Measurements from ENCODE around the gene ACVR2A. TPM values are rescaled to one million over a fixed set of nuclear protein-coding genes. Genes with fewer than 3 reads are reported as not detected.

Gene ACVR2A
- polyA plus RNA-seq, 3 donors from 2014 or later: 6.2 to 7.3 (median 6.5) TPM

DNA sequence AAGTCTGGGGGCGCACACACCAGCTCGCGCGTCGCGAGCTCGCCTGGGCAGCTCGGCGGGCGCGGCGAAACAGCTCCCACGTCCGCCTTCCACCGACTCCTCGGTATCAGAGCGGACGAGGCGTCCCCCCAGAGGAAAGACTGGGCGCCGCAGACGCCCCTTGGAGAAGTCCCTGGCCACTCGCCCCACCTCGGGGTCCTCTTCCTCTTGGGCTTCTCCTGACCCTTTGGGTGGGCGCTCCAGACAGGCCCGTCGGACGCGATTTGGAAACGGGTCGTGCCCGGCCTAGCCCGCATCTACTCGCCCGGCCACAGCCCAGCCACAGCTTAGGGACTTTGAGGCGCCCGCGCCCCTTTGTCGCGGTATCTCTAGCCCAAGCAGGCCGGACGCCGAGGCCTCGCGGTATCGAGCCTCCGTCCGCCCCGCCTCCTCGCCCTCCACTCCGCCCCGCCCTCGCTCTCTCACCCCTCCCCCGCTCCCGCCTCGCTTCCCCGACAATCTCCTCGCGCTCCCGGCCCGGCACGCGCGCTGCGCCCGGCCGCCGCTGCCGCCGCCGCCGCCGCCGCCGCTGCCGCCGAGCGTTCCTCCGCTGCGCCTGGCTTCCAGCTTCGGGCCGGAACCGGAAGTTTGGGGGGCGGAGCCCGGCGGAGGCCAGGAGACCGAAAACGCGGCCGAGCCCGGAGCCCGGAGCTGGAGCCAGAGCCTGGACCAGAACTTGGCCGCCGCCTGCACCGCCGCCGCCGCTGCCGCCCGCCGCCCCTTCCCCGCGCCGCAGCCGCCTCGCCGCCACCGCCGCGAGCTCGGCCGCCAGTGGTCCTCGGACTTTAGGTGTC, 749 bp upstream of the ACVR2A start:
- Mint-ChIP-seq H3K36me3 (no peaks in the 10 kb centered on the region), H3K4me3 (peak overlapping the region; percentile 92 to 98 (median 95)), H3K9me3 (no peaks in the 10 kb centered on the region), H3K27ac (peak overlapping the region; percentile 74 to 91 (median 88)), H3K27me3 (ENCODE audit: low read depth in 3 of 3) (peaks cover 19 to 22% (median 22%) of the 10 kb centered on the region in 3 donors), H3K4me1 (peaks cover 44 to 50% of the 10 kb centered on the region in 2 donors)
- DNase-seq: peak; percentile 90 to 91 (median 90)

DNA sequence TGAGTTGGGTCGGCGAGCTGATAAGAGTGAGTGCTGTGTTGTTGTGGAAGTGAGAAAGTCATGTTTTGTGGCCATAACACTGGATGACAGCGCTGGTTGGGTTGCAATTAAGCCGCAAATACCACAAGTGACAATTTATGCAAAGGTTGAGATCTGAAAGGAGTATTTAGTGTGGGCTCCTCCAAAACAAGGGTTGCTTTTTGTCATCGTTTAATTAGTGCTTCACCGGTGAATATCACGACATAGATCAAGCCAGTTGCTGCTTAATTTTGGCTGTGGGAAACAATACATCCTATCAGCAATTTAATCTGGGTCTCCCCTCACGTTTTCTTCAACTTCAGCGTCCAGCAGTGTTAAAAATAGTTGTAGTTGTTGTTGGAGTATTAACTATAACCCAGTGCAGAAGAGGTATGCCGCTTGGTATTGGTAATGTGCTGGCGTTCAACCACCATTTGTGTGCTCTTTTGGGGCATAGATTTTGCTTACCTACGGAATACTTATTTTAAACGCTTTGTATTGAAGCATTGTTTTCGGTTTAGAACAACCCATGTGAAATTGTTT, 662 bp downstream of the ACVR2A start:
- peak; percentile 74 to 76 (median 76) for DNase-seq
- Mint-ChIP-seq H3K9me3 (no peaks in the 10 kb centered on the region), H3K4me3 (peak overlapping the region; percentile 92 to 98 (median 95)), H3K4me1 (peaks cover 51 to 59% of the 10 kb centered on the region in 2 donors), H3K27me3 (ENCODE audit: low read depth in 3 of 3) (peaks cover 19 to 24% (median 22%) of the 10 kb centered on the region in 3 donors), H3K36me3 (no peaks in the 10 kb centered on the region), H3K27ac (peak overlapping the region; percentile 78 to 96 (median 90))

DNA sequence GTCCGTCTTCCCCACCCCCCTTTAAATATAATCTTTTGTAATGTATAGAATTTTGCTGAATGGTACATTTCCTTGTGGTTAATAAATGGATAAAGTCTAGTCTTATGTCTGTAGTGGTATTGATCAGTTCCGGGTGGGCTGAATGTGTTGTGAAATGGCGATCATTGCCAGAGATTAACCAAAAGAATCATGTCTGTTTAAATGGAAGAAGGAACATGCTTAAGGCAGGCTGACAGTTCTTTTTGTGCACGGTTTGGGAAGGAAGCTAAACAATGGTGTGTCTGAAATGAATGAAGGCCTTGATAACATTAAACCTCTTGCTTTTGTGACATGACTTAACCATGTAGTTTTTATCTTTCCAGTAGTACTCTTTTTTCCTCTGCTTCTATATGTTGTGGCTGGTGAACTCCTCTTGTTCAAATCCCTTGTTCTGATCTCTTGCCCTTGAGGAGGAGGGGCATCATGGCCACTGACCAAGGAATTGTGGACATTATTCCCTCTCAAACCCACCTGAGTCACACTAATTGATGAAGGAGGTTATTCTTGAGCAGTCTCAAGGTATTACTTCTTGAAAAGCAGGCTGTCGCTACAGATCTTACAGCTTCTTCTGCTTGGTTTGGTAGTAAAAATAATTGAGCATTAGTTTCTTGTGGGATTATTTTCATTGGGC, 1.7 kb downstream of the ACVR2A start:
- Mint-ChIP-seq H3K36me3 (no peaks in the 10 kb centered on the region), H3K4me1 (peaks cover 57 to 69% of the 10 kb centered on the region in 2 donors), H3K27ac (peak overlapping the region in 4 of 6 donors; percentile 21 to 48 (median 46)), H3K9me3 (no peaks in the 10 kb centered on the region), H3K4me3 (peak overlapping the region; percentile 92 to 98 (median 95)), H3K27me3 (ENCODE audit: low read depth in 3 of 3) (peaks cover 19 to 22% (median 22%) of the 10 kb centered on the region in 3 donors)
- no peak for DNase-seq

DNA sequence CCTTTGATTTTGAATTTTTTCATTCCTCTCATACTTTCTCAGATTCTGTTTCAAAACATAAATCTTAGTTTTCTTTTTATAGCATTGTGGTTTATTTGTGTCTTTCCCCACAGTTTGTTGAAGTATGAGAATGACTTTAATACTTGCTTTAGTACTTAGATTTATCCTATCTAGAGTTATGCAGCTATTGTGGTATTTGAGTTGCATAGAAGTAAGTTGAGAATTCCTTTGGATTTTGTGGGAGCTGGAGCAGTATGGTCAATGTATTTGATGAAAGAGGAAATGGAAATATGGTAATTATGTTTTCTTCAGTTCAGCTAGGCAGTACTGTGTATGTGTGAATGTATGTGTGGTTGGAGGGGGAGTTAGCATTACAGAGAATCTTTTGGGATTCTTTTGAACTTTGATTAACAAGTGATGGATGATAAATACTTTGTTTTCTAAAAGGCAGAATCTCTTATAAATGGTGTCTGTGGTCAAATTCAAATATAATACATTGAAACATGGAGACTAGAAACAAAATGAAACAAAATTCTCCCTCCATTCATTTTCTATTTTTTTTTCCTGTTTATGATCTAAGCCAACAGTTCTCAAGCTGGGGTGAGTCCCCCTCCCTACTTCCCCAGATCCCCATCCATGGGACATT, 3.0 kb downstream of the ACVR2A start:
- Mint-ChIP-seq H3K27ac (peak overlapping the region in 1 of 6 donors; percentile 1), H3K36me3 (no peaks in the 10 kb centered on the region), H3K4me1 (peaks cover 59 to 74% of the 10 kb centered on the region in 2 donors), H3K9me3 (no peaks in the 10 kb centered on the region), H3K27me3 (ENCODE audit: low read depth in 3 of 3) (peaks cover 19 to 23% (median 22%) of the 10 kb centered on the region in 3 donors), H3K4me3 (peak overlapping the region in 2 of 5 donors; percentile 24 to 29)
- DNase-seq: no peak

DNA sequence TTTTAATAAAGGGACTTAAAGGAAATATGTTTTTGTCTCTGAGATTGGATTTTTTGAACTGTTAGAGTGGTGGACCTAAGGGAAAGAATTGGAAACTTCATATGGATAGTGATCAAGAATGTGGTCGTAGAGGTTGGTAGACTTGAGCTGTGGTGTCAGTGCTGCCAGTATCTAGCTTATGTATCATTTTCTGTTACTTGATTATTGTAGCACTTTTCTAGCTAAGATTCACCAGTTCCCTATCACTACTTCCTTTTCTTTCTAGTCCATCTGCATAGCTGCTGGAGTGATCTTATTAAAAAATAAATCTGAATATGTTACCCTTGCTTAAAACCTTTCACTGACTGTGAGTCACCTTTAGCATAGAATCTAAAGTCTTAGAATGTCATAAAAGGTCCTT, 6.0 kb downstream of the ACVR2A start:
- Mint-ChIP-seq H3K27me3 (ENCODE audit: low read depth in 3 of 3) (peaks cover 0 to 5% (median 4%) of the 10 kb centered on the region in 3 donors), H3K9me3 (no peaks in the 10 kb centered on the region), H3K4me3 (no peak overlapping the region), H3K27ac (no peak overlapping the region), H3K4me1 (peaks cover 49 to 59% of the 10 kb centered on the region in 2 donors), H3K36me3 (no peaks in the 10 kb centered on the region)
- no peak for DNase-seq

DNA sequence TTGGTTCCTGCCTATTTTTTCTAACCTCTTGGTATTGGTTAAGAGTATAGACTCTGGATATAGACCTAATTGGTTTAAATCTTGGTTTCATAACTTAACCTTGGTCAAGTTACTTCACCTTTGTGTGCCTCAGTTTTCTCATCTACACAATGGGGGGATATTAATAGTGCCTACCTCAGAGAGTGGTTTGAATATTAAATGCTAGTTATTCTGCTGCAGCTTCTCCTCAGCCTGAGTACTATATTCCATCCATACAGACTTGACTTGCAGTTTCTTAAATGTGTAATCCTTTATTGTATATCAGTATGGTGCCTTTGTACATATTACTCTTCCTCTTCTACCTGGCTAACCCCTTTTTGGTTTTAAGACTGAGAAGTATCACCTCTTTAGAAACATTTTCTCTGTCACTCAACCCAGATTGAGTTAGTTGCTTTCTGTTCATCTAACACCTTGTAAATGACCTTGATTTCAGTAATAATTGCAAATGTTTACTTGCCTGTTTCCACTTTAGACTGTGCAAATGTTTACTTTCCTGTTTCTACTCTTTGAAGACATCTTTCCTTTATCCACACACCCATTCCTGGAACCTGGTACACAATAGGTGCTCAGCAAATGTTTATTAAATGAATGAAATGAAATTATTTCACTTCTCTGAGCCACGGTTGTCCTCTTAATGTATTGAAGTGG, 6.6 kb downstream of the ACVR2A start:
- H3K9me3 Mint-ChIP-seq: no peaks in the 10 kb centered on the region
- H3K4me1 Mint-ChIP-seq: peaks cover 44 to 54% of the 10 kb centered on the region in 2 donors
- no peaks in the 10 kb centered on the region for H3K36me3 Mint-ChIP-seq
- no peak overlapping the region for H3K27ac Mint-ChIP-seq
- DNase-seq: no peak
- no peak overlapping the region for H3K4me3 Mint-ChIP-seq
- H3K27me3 Mint-ChIP-seq (ENCODE audit: low read depth in 3 of 3): peaks cover 0 to 5% (median 4%) of the 10 kb centered on the region in 3 donors

DNA sequence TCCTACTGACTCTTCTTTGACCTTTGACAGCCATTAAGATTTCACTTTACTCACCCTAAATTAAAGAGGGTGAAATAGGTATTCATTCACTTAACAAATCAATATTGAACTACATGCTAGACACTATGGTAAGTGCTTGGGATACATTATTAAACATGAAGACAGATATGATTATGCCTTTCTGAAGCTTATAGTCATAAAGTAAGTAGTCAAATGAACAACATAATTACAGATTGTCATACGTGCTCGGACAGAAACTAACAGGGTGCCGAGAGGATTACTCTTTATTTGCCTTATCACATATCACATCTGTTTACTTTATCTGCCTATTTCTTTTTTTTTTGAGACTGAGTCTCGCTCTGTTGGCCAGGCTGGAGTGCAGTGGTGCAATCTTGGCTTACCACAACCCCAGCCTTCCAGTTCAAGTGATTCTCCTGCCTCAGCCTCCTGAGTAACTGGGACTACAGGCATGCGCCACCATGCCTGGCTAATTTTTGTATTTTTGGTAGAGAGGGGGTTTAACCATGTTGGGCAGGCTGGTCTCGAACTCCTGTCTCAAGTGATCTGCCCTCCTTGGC, 9.8 kb downstream of the ACVR2A start:
- H3K36me3 Mint-ChIP-seq: no peaks in the 10 kb centered on the region
- H3K4me1 Mint-ChIP-seq: peaks cover 28 to 39% of the 10 kb centered on the region in 2 donors
- no peaks in the 10 kb centered on the region for H3K9me3 Mint-ChIP-seq
- H3K27me3 Mint-ChIP-seq (ENCODE audit: low read depth in 3 of 3): peaks cover 2 to 4% (median 2%) of the 10 kb centered on the region in 3 donors
- H3K27ac Mint-ChIP-seq: no peak overlapping the region
- DNase-seq: no peak
- H3K4me3 Mint-ChIP-seq: no peak overlapping the region

DNA sequence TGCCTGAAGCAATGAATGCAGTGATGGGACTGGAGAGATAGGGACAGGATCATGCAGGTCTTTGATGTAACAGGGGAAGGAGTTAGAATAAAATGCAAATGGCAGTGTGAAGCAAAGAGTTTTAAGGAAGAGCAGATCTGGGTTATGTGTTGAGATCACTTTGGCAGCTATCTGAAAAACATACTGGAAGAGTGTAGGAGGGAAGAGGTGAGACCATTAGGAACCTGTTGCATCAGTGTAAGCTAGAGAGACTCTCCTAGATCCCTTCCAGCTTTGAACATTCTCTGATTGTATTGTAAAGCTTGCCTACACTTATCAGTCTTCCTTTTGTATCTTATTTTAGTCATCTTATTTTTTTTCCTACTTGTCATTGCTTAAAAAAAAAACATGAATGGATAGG, 10.5 kb downstream of the ACVR2A start:
- Mint-ChIP-seq H3K27ac (no peak overlapping the region), H3K4me3 (no peak overlapping the region), H3K36me3 (no peaks in the 10 kb centered on the region), H3K9me3 (no peaks in the 10 kb centered on the region), H3K27me3 (ENCODE audit: low read depth in 3 of 3) (peaks cover 2% of the 10 kb centered on the region in 3 donors), H3K4me1 (peaks cover 27 to 38% of the 10 kb centered on the region in 2 donors)
- no peak for DNase-seq

DNA sequence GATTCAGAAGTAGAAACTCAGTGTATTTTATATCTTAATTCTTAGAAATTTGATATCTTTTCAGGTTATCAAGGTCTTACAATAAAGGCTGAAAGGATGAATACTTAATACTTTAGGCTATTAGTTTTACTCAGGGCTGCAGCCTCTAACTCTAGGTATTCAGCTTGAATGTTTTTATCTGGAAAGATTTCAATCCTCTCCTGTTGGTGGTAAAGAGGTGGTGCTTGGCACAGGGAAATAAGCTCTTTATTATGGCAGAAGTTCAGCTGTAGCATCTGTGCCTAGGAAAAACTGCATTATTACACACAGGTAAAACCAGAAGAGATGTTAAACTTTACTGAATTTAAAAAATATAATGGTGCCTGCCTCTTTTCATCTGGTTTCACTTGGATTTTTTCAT, 11.1 kb downstream of the ACVR2A start:
- no peaks in the 10 kb centered on the region for H3K9me3 Mint-ChIP-seq
- no peak for DNase-seq
- H3K4me1 Mint-ChIP-seq: peaks cover 22 to 32% of the 10 kb centered on the region in 2 donors
- no peaks in the 10 kb centered on the region for H3K36me3 Mint-ChIP-seq
- peaks cover 2% of the 10 kb centered on the region in 3 donors for H3K27me3 Mint-ChIP-seq (ENCODE audit: low read depth in 3 of 3)
- H3K4me3 Mint-ChIP-seq: no peak overlapping the region
- H3K27ac Mint-ChIP-seq: no peak overlapping the region

DNA sequence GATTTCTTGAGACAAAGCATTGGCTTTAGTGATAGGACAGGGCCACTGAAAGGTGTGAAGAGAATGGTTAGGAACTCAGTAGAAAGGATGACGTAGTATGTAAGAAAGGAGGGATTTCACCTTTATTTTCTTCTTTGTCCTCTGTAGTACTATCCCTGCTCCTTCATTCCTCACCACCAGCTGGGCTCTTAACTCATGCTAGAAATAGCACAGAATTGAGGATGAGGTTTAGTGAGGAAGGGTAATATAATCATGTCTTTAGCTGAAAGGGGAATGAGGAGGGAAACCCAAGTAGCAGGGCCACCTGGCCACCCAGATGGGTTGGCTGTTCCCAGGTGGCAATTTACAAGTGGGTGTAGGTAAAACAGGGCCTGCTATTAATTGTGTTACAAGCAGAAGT, 15.2 kb downstream of the ACVR2A start:
- Mint-ChIP-seq H3K27ac (peak overlapping the region in 1 of 6 donors; percentile 48), H3K4me1 (peaks cover 38 to 48% of the 10 kb centered on the region in 2 donors), H3K4me3 (no peak overlapping the region), H3K27me3 (ENCODE audit: low read depth in 3 of 3) (peaks cover 0 to 2% (median 2%) of the 10 kb centered on the region in 3 donors), H3K36me3 (no peaks in the 10 kb centered on the region), H3K9me3 (no peaks in the 10 kb centered on the region)
- DNase-seq: no peak

DNA sequence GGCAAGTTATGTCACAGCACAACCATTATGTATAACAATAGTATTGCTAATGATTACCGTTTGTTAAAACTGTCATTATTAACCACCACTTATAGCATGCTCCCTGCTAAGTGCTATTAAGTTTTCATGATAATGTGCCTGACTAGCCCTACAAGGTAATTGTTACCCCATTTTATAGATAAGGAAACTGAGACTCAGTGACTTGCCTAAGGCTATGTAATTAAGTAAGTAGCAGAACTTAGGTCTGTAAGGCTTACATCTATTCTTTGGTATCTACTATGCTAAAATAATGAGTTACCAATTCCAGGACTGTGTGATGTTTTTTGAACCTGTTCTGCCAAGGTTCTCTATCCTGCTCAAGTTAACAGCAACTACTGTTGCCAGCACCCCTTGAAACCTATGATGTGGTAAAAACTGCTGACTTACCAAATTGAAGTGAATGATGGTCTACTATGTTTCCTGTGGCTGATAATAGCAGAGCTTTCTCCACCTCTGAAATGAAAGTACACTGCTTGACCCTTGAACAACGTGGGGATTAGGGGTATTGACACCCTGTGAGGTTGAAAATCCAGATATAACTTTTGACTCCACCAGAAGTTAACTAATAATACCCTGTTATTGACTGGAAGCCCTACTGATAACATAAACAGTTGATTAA, 18.2 kb downstream of the ACVR2A start:
- H3K9me3 Mint-ChIP-seq: no peaks in the 10 kb centered on the region
- H3K27ac Mint-ChIP-seq: no peak overlapping the region
- no peak overlapping the region for H3K4me3 Mint-ChIP-seq
- peaks cover 35 to 48% of the 10 kb centered on the region in 2 donors for H3K4me1 Mint-ChIP-seq
- no peak for DNase-seq
- peaks cover 0 to 2% (median 0%) of the 10 kb centered on the region in 3 donors for H3K27me3 Mint-ChIP-seq (ENCODE audit: low read depth in 3 of 3)
- H3K36me3 Mint-ChIP-seq: no peaks in the 10 kb centered on the region

DNA sequence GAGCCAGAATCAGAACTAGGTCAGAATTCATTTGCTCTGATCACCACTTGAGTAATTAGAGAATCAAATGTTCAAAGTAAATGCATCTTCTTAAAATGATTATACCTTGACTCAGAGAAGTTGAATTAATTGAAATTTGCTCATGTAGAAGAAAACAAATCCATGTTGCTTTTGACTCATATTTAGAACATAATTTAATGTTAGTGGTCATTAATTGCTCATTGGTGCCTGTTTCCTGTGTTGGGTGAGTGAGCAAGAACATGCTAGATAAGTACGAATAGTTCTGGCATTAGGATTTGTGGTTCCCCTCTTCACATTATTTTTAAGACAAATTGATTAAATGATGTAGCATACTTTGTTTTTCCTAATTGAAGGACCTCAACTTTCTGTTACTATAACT, 19.0 kb downstream of the ACVR2A start:
- no peaks in the 10 kb centered on the region for H3K9me3 Mint-ChIP-seq
- no peak overlapping the region for H3K27ac Mint-ChIP-seq
- peaks cover 0 to 2% (median 0%) of the 10 kb centered on the region in 3 donors for H3K27me3 Mint-ChIP-seq (ENCODE audit: low read depth in 3 of 3)
- DNase-seq: no peak
- H3K36me3 Mint-ChIP-seq: no peaks in the 10 kb centered on the region
- H3K4me1 Mint-ChIP-seq: peaks cover 36 to 49% of the 10 kb centered on the region in 2 donors
- no peak overlapping the region for H3K4me3 Mint-ChIP-seq
